Karpas-422 (cell line): ENCODE data around the gene HDAC3. TPM values are rescaled to one million over a fixed set of nuclear protein-coding genes. Genes with fewer than 3 reads are reported as not detected.

ENCODE experiments used
- DNase-seq: peaks from one replicate; pipeline ENCODE4 v3.0.0-alpha.2; 2015
- H2AFZ ChIP-seq: fragments of 200-600 bp; sonication (generic); 2 replicates; pipeline ENCODE4 v1.6.1; 2014; ENCODE audit warnings: antibody characterized with exemption, low read length, mixed read lengths
- H3K27ac ChIP-seq: fragments of 200-600 bp; sonication (generic); 2 replicates; pipeline ENCODE4 v1.5.1; 2014; ENCODE audit warnings: mild to moderate bottlenecking, low read length, moderate library complexity
- H3K27me3 ChIP-seq: fragments of 200-600 bp; sonication (generic); 2 replicates; pipeline ENCODE4 v1.6.1; 2014; ENCODE audit warnings: low read length, mixed read lengths
- H3K36me3 ChIP-seq: fragments of 200-600 bp; sonication (generic); 2 replicates; pipeline ENCODE4 v1.6.1; 2014; ENCODE audit warnings: low read length, mixed read lengths; ENCODE audit not compliant: insufficient read depth
- H3K4me1 ChIP-seq: fragments of 200-600 bp; sonication (generic); 2 replicates; pipeline ENCODE4 v1.6.1; 2014; ENCODE audit warnings: mild to moderate bottlenecking, low read length, mixed read lengths
- H3K4me2 ChIP-seq: fragments of 200-600 bp; sonication (generic); 2 replicates; pipeline ENCODE4 v1.6.1; 2014; ENCODE audit warnings: low read length, low read depth, mild to moderate bottlenecking; ENCODE audit not compliant: poor library complexity, severe bottlenecking
- H3K4me3 ChIP-seq: fragments of 200-600 bp; sonication (generic); 2 replicates; pipeline ENCODE4 v1.5.1; 2014; ENCODE audit warnings: mild to moderate bottlenecking, antibody characterized with exemption, low read length, mixed read lengths
- H3K79me2 ChIP-seq: fragments of 200-600 bp; sonication (generic); 2 replicates; pipeline ENCODE4 v1.6.1; 2014; ENCODE audit warnings: mild to moderate bottlenecking, low read length, mixed read lengths
- H3K9ac ChIP-seq: fragments of 200-600 bp; sonication (generic); 2 replicates; pipeline ENCODE4 v1.6.0; 2014; ENCODE audit warnings: low read length
- H3K9me2 ChIP-seq: fragments of 200-600 bp; sonication (generic), shearing (Covaris generic); replicated peaks from 2 replicates; pipeline ENCODE4 v1.6.0; 2014; ENCODE audit warnings: mild to moderate bottlenecking, low read length, moderate library complexity; ENCODE audit not compliant: insufficient read depth
- H3K9me3 ChIP-seq: fragments of 300-700, 200-600 bp; sonication (generic); 2 replicates; pipeline ENCODE4 v1.6.1; 2014; ENCODE audit warnings: low read length, mixed read lengths
- H4K20me1 ChIP-seq: fragments of 200-600 bp; sonication (generic); 2 replicates; pipeline ENCODE4 v1.6.1; 2014; ENCODE audit warnings: mild to moderate bottlenecking, antibody characterized with exemption, low read length, low read depth; ENCODE audit not compliant: insufficient read depth
- small RNA-seq: library from RNA; depleted of rRNA; stranded (forward); fragments of <200 nt; gene quantifications from one replicate; pipeline ENCODE3, GENCODE V24; 2014
- total RNA-seq: library from RNA; depleted of rRNA; stranded (reverse); fragments of >200 nt; shearing (Covaris generic); gene quantifications from 2 replicates; pipeline ENCODE4 v1.2.3, GENCODE V29; 2014; ENCODE audit warnings: low replicate concordance; rRNA removed

HDAC3 gene
- total RNA-seq, 1 experiment from 2014 or later, result 128 TPM

- Histone ChIP-seq H3K9ac (no peak overlapping the region), H3K27me3 (no peaks in the 10 kb centered on the region), H3K4me3 (no peak overlapping the region)
These were observed 63.0 kb downstream of the HDAC3 start for GRCh38 chr5:141573489-141574121.

More at GRCh38 chr5:141573489-141574121, 63.0 kb downstream of the HDAC3 start:
- no peak for DNase-seq
- H3K9me2 ChIP-seq, result no peaks in the 10 kb centered on the region
- H3K9me3 ChIP-seq, result no peaks in the 10 kb centered on the region
- H2AFZ ChIP-seq, result no peak overlapping the region
- H3K4me1 ChIP-seq, result peaks cover 52% of the 10 kb centered on the region
- H3K79me2 ChIP-seq, result peaks cover 3% of the 10 kb centered on the region; the same call in 1 of the 2 replicates
- H3K27ac ChIP-seq, result peak overlapping the region; percentile 69
- H3K4me2 ChIP-seq, result no peak overlapping the region
- no peaks in the 10 kb centered on the region for H4K20me1 ChIP-seq
- H3K36me3 ChIP-seq, result peaks cover 67% of the 10 kb centered on the region

Small RNA genes within 50 kb of the gene (small RNA-seq; reads per million reads assigned to genes)
- 0.12 reads per million for gene RPS27AP10

Other genes with a start within 250 kb of the HDAC3 start
- 6.3 and 10.0 TPM in 2 replicates for gene PCDHGB4, start 249.2 kb downstream of the HDAC3 start, total RNA-seq
- gene PCDHGA8, start 244.2 kb downstream of the HDAC3 start, total RNA-seq, result 8.8 and 9.6 TPM in 2 replicates
- gene PCDHGB5, start 238.9 kb downstream of the HDAC3 start, total RNA-seq, result 17.0 and 26.4 TPM in 2 replicates
- 13.0 and 15.7 TPM in 2 replicates for gene PCDHGA9, start 234.1 kb downstream of the HDAC3 start, total RNA-seq
- 5.5 and 8.8 TPM in 2 replicates for gene PCDHGB6, start 228.8 kb downstream of the HDAC3 start, total RNA-seq
- 8.5 and 11.2 TPM in 2 replicates for gene PCDHGA10, start 223.9 kb downstream of the HDAC3 start, total RNA-seq
- 6.3 and 10.4 TPM in 2 replicates for gene PCDHGB7, start 219.2 kb downstream of the HDAC3 start, total RNA-seq
- 9.3 and 10.4 TPM in 2 replicates for gene PCDHGA11, start 215.8 kb downstream of the HDAC3 start, total RNA-seq
- 6.6 and 7.8 TPM in 2 replicates for gene PCDHGA12, start 206.3 kb downstream of the HDAC3 start, total RNA-seq
- 61.3 and 75.2 TPM in 2 replicates for gene PCDHGC3, start 160.9 kb downstream of the HDAC3 start, total RNA-seq
- gene PCDHGC4, start 151.8 kb downstream of the HDAC3 start, total RNA-seq, result 7.0 and 11.8 TPM in 2 replicates
- 5.1 and 5.8 TPM in 2 replicates for gene PCDHGC5, start 147.8 kb downstream of the HDAC3 start, total RNA-seq
- 147 and 181 TPM in 2 replicates for gene DIAPH1, start 17.8 kb downstream of the HDAC3 start, total RNA-seq
- 20.4 and 48.3 TPM in 2 replicates for gene RELL2, start 148 bp upstream of the HDAC3 start, total RNA-seq
- 14.6 and 19.3 TPM in 2 replicates for gene FCHSD1, start 14.6 kb upstream of the HDAC3 start, total RNA-seq
- gene ARAP3, start 45.4 kb upstream of the HDAC3 start, total RNA-seq, result 0.07 TPM in 1 of 2 replicates, not detected in the other
- gene PCDH1, start 241.6 kb upstream of the HDAC3 start, total RNA-seq, result not detected in 2 replicates